IMR-90 (cell line): ENCODE measurements around the gene SLC7A10.

Experiments used
- BHLHE40 ChIP-seq: fragments of 150-350 bp; IDR thresholded peaks from 2 replicates; pipeline ENCODE4 v1.6.1; 2016; ENCODE audit warnings: mild to moderate bottlenecking, low read depth, low read length
- CEBPB ChIP-seq: IDR thresholded peaks from 2 replicates; pipeline ENCODE4 v1.6.1; 2012; ENCODE audit warnings: low read depth, low read length, improper control_type of control experiment
- CHD1 ChIP-seq: IDR thresholded peaks from 2 replicates; pipeline ENCODE4 v1.6.1; 2012; ENCODE audit warnings: low read depth, low read length, improper control_type of control experiment
- POLR2A ChIP-seq: IDR thresholded peaks from 2 replicates; pipeline ENCODE4 v1.6.1; 2012; ENCODE audit warnings: mild to moderate bottlenecking, low read depth, low read length
- RFX5 ChIP-seq: IDR thresholded peaks from 2 replicates; pipeline ENCODE4 v1.8.0; 2012; ENCODE audit warnings: low read depth, mild to moderate bottlenecking, low read length, moderate library complexity
- SMC3 ChIP-seq: fragments of 150-350 bp; IDR thresholded peaks from 2 replicates; pipeline ENCODE4 v1.6.1; 2016; ENCODE audit warnings: low read depth, mild to moderate bottlenecking, antibody characterized with exemption, low read length, moderate library complexity
- TF ChIP-seq, protein P1 (sequence below): conservative IDR thresholded peaks from 2 replicates; pipeline ENCODE4 v1.5.1; 2012; ENCODE audit warnings: mild to moderate bottlenecking, low read depth, low read length, improper control_type of control experiment
- TF ChIP-seq, protein P2 (sequence below): fragments of 150-350 bp; IDR thresholded peaks from 2 replicates; pipeline ENCODE4 v1.6.1; 2016; ENCODE audit warnings: low read depth, mild to moderate bottlenecking, low read length, moderate library complexity, borderline replicate concordance

DNA sequence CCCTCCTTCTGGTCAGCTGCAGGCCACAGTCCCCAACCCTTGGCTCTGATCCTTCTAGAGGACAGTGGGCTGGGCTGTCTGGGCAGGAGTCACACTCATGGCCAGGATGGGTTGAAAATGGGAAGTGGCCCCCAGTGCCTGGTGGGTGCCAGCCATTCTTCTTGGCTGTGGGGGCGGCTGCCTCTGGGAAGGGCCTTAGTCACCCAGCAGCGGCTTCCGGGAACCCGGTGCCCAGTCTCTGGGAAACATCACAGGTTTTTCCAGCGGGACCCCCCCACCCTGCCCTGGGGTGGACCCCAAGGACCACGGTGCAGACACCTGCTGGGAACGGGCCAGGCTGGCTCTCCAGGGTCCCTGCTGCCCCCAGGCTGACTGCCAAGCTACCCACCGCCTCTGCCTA lies 27.3 kb upstream of the SLC7A10 start:
- TF ChIP-seq POLR2A (no peak), RFX5 (no peak), CHD1 (no peak), SMC3 (no peak), BHLHE40 (no peak), CEBPB (no peak)
- TF ChIP-seq, protein P1, sequence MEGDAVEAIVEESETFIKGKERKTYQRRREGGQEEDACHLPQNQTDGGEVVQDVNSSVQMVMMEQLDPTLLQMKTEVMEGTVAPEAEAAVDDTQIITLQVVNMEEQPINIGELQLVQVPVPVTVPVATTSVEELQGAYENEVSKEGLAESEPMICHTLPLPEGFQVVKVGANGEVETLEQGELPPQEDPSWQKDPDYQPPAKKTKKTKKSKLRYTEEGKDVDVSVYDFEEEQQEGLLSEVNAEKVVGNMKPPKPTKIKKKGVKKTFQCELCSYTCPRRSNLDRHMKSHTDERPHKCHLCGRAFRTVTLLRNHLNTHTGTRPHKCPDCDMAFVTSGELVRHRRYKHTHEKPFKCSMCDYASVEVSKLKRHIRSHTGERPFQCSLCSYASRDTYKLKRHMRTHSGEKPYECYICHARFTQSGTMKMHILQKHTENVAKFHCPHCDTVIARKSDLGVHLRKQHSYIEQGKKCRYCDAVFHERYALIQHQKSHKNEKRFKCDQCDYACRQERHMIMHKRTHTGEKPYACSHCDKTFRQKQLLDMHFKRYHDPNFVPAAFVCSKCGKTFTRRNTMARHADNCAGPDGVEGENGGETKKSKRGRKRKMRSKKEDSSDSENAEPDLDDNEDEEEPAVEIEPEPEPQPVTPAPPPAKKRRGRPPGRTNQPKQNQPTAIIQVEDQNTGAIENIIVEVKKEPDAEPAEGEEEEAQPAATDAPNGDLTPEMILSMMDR: no peak
- TF ChIP-seq, protein P2, sequence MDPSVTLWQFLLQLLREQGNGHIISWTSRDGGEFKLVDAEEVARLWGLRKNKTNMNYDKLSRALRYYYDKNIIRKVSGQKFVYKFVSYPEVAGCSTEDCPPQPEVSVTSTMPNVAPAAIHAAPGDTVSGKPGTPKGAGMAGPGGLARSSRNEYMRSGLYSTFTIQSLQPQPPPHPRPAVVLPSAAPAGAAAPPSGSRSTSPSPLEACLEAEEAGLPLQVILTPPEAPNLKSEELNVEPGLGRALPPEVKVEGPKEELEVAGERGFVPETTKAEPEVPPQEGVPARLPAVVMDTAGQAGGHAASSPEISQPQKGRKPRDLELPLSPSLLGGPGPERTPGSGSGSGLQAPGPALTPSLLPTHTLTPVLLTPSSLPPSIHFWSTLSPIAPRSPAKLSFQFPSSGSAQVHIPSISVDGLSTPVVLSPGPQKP: no peak
